ENCODE data around the gene RAMAC. TPM values are rescaled to one million over a fixed set of nuclear protein-coding genes. Genes with fewer than 3 reads are reported as not detected.
"Not testable (repeated sequence)": the region's sequence is repeated elsewhere in the genome, so short reads cannot be mapped to it uniquely, and the experiment has no call there.

The RAMAC gene
- 10 to 100 TPM; 19.2 to 25.4 TPM for total RNA-seq

DNA sequence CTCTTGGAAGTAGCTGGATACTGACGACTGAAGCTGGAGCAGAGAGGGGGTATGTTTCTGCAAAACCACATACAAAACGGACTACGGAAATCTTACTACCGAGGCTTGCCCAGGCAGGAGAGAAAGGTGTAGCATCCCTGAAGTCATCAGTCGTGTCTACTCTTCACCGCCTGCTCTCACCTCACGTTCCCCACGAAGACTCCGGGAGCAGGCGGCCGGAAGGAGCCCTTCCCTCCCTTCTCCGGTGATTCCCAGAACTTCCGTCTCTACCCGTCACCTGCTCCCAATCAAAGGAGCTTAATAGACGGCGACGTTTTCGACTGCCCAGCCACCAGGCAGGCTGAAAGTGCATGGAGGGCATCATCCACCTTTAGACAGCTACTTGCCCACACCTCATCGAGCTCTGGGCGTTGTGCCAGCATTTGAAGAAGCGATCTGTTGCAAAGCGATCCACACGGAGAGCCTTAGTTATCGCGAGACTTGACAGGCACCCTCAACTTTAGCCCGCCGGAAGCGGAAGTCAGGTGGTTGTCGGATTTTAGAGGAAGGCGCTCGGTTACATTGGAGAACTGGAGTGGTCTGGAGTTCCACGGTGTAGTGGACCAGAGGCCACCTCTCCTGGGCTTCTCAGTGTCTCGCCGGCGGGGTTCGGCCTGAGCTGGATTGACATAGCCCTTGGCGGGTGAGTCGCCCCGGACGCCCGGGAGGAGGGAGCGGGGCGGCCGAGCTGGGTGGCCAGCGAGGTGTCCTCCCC, at the start of gene RAMAC:
Gene RAMAC, plus strand, starts transcription at position 523 of the 754 bp plus-strand sequence. CDS start 2,809 bp downstream, outside the sequence.
- peaks cover 11% of the 10 kb centered on the region for H3K4me1 Mint-ChIP-seq
- peaks cover 48% of the 10 kb centered on the region for H3K36me3 Mint-ChIP-seq (ENCODE audit: low read depth)
- H3K9me3 Mint-ChIP-seq = no peaks in the 10 kb centered on the region
- H3K27ac Mint-ChIP-seq = peak within 1 kb of the TSS; percentile 81
- H3K27me3 Mint-ChIP-seq = no peaks in the 10 kb centered on the region
- H3K4me3 Mint-ChIP-seq = peak within 1 kb of the TSS; percentile 82
- ATAC-seq (replicated peaks) = peak; percentile 97

DNA sequence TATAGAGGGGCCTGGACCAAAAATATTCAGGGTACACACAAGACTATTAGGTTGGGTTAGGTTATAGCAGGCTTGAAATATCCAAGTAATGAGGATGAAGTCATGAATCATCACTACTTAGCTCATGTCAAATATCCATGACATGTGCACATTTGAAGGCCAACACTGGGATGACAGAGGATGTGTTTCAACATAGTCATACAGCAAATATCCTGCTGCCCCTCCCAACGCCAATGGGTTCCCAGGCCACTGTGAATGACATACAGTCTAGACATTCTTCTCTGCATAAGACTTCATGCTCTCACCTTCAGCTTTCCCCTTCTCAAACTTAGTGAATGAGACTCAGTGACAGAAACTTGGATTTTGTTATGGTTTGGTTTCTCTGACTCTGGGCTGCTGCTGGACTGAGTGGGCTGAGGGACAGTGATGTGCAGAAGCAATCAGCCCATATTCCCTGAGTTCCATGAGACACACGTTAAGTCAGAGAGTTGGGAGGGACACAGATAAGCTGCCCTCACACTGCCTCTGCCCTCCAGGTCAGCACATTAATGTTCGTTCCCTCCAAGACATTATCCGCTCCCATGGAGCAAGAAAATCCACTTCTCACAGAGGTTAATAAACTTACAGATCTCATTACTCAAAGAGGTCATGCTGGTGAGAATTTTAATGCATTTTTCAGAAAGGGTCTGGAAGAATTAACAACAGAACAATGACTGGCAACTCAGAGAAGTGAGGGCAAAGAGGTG, 48.9 kb upstream of the RAMAC start:
- no peak for ATAC-seq (replicated peaks)
- H3K27ac Mint-ChIP-seq = no peak overlapping the region
- H3K4me3 Mint-ChIP-seq = no peak overlapping the region
- H3K36me3 Mint-ChIP-seq (ENCODE audit: low read depth) = no peaks in the 10 kb centered on the region
- peaks cover 32% of the 10 kb centered on the region for H3K27me3 Mint-ChIP-seq
- peaks cover 12% of the 10 kb centered on the region for H3K4me1 Mint-ChIP-seq
- H3K9me3 Mint-ChIP-seq = no peaks in the 10 kb centered on the region

DNA sequence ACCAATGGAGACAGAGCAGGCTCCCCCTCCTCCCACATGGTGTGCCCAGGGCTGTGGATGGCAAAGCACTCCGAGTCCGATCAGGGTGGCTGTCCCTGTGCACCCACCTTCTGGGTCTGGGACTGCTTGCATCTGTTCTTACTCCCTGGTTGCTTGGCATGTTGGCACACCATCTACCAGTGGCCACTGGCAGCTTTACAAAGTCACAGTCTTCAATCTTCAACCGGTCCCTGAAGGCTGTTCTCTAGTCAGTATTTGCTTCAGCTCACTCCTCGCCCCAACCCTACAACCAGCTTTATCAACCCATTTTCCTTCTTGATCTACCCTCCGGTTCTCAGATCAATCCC, 48.3 kb upstream of the RAMAC start:
- Mint-ChIP-seq H3K4me1 (peaks cover 12% of the 10 kb centered on the region), H3K9me3 (no peaks in the 10 kb centered on the region), H3K36me3 (ENCODE audit: low read depth) (no peaks in the 10 kb centered on the region), H3K4me3 (no peak overlapping the region), H3K27ac (no peak overlapping the region), H3K27me3 (peaks cover 32% of the 10 kb centered on the region)
- ATAC-seq (replicated peaks) = no peak

DNA sequence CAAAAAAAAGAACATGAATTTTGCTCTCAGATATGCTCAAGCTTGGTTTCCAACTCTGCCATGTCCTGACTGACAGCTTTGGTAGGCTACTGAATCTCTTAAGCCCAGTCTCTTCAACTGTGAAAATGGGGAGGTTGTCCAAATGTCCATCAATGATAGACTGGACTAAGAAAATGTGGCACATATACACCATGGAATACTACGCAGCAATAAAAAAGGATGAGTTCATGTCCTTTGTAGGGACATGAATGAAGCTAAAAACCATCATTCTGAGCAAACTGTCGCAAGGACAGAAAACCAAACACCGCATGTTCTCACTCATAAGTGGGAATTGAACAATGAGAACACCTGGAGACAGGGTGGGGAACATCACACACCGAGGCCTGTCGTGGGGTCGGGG, 46.3 kb upstream of the RAMAC start:
- not testable (repeated sequence) for H3K4me1 Mint-ChIP-seq; ATAC-seq (replicated peaks); H3K27ac Mint-ChIP-seq; H3K36me3 Mint-ChIP-seq (ENCODE audit: low read depth); H3K9me3 Mint-ChIP-seq; H3K4me3 Mint-ChIP-seq
- H3K27me3 Mint-ChIP-seq = peaks cover 31% of the 10 kb centered on the region

DNA sequence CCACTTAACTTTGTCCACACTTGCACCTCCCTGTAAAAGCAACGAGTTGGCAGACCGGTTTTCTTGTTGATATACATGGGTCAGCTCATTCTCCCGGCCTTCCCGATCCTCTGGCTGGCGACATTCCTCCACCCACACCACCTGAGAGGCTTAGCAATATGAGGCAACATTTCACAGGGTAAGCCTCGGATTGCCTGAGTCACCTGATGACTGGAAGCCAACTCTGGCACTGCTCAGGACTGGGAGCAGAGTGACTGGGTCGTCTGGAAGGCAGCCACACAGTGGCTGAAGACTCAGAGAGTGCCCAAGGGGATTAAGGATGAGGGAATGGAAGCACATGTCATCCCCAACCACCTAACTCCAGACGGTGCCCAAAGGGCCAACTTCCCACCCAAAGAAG, 43.3 kb upstream of the RAMAC start:
- ATAC-seq (replicated peaks) = no peak
- Mint-ChIP-seq H3K27ac (no peak overlapping the region), H3K9me3 (no peaks in the 10 kb centered on the region), H3K36me3 (ENCODE audit: low read depth) (no peaks in the 10 kb centered on the region), H3K4me1 (no peaks in the 10 kb centered on the region), H3K27me3 (peaks cover 29% of the 10 kb centered on the region), H3K4me3 (no peak overlapping the region)

DNA sequence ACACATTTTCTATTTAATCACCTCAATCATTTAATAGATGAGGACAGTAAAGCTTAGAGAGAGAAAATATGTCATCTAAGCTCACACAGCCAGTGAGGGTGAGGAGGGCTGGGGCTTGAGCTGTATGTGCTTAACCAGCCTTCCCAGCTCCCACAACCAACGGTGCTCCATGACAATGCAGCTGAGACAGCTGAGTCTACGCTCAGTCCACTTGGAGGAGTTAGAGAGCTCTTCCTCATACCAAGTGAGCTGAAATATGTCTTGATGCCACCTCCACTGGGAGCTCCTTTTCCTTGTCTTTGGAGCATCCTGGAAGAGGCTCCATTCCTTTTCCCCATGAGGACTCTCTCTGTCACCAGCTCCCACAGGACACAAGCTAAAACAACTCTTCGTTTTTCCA, 42.8 kb upstream of the RAMAC start:
- Mint-ChIP-seq H3K27me3 (peaks cover 30% of the 10 kb centered on the region), H3K9me3 (no peaks in the 10 kb centered on the region), H3K36me3 (ENCODE audit: low read depth) (no peaks in the 10 kb centered on the region), H3K4me1 (no peaks in the 10 kb centered on the region), H3K27ac (no peak overlapping the region), H3K4me3 (no peak overlapping the region)
- ATAC-seq (replicated peaks) = no peak

DNA sequence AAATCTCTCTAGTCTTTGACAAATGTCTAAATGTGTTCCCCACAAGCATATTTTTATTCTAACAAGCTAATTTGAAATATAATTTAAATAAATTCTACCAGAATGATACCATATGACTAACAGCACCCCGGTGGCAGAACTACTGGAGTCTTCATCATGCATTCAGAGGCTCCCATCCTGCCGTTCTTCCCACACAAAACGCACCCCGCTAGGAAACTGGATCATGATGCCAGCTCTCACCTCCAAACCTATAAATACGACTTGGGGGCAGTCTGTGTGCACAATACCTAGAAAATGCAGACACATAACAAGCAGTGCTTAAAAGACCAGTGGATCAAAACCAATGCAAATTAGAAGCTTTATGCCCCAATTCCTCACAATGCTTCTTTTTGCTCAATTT, 42.0 kb upstream of the RAMAC start:
- Mint-ChIP-seq H3K4me1 (no peaks in the 10 kb centered on the region), H3K4me3 (no peak overlapping the region), H3K9me3 (no peaks in the 10 kb centered on the region), H3K27me3 (peaks cover 23% of the 10 kb centered on the region), H3K27ac (no peak overlapping the region), H3K36me3 (ENCODE audit: low read depth) (no peaks in the 10 kb centered on the region)
- ATAC-seq (replicated peaks) = no peak

DNA sequence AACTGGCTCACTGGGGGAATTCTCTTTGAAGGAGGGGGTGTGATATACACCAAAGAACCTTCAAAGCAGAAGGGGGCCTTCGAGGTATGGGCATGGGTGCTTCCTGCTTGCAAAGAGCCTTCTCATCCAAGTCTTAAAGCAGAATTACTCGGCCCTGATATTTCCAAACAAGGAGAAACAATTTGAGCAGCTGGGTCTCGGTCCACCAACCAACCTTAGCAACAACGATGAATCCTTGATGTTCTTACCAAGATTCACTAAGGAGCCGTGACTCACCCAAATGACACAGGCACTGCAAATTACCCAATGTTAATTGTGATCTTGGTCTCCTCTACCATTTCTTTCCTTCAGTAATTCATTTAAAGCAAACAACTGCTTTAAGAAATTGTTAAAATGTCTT, 41.2 kb upstream of the RAMAC start:
- H3K9me3 Mint-ChIP-seq = no peaks in the 10 kb centered on the region
- no peaks in the 10 kb centered on the region for H3K4me1 Mint-ChIP-seq
- ATAC-seq (replicated peaks) = no peak

DNA sequence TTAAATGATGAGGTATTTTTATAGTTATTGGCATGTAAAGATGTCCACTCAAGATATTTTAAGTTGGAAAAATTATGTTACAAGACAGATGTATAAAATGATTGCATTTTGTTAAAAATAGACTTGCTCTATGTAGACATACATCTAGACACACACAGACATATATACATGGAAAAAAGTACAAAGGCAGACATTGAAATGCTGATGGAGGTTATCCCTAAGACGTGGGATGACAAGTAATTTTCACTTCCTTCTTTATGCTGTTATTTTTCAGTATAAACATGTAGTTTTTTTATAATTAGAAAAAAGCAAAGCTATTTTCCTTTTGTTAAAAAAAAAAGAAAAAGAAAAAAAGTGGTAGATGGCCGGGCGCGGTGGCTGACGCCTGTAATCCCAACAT, 40.7 kb upstream of the RAMAC start:
- H3K27me3 Mint-ChIP-seq = peaks cover 21% of the 10 kb centered on the region
- no peaks in the 10 kb centered on the region for H3K36me3 Mint-ChIP-seq (ENCODE audit: low read depth)
- H3K27ac Mint-ChIP-seq = no peak overlapping the region

More for the DNA sequence above, 41.2 kb upstream of the RAMAC start:
- Mint-ChIP-seq H3K4me3 (no peak overlapping the region), H3K27ac (no peak overlapping the region), H3K27me3 (peaks cover 21% of the 10 kb centered on the region), H3K36me3 (ENCODE audit: low read depth) (no peaks in the 10 kb centered on the region)

DNA sequence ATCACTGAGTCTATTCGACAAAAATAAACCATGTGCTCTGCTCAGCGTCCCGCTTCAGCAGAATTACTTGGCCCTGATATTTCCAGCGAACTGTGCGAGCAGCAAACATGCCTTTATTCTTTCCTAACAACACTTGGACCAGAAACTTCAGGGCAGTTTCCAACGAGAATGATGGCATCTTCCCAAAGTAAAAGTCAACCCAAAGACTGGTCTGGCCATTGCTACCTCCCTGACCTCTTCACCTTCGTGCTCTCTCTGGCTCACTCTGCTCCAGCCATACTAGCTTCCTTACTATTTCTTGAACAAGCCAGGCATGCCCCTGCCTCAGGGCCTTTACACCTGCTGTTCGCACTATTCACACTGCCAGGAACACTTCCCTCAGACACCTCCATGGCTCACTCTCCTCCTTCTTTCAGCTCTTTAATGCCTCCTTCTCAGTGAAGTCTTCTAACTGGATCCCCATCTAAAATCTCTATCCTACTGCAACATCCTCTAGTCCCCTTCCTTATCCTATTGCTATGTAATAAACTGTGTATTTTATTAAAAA, 39.8 kb upstream of the RAMAC start:
- Mint-ChIP-seq H3K27ac (no peak overlapping the region), H3K36me3 (ENCODE audit: low read depth) (no peaks in the 10 kb centered on the region), H3K9me3 (no peaks in the 10 kb centered on the region), H3K4me1 (no peaks in the 10 kb centered on the region), H3K27me3 (peaks cover 21% of the 10 kb centered on the region), H3K4me3 (no peak overlapping the region)
- no peak for ATAC-seq (replicated peaks)

More for the DNA sequence above, 40.7 kb upstream of the RAMAC start:
- no peak overlapping the region for H3K4me3 Mint-ChIP-seq
- no peak for ATAC-seq (replicated peaks)
- H3K9me3 Mint-ChIP-seq = no peaks in the 10 kb centered on the region
- H3K4me1 Mint-ChIP-seq = no peaks in the 10 kb centered on the region

DNA sequence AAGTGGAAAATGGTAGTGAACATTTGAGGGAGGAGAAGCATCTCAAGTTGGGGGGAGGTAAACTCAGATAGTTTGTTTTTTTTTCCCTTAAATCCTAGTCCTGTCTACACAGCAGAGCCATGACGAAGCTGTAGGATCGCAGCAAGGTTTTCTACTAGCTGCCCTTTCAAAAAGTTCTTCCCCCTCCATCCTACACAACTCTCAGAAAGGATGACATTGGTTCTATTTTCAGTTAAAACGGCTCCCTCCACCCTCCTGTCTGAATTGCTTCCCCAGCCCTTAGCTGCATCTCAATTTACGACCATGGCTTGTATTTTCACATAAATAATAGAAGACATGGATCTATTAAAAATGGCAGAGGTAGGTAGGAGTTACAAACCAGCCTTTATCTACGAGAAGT, 35.7 kb upstream of the RAMAC start:
- Mint-ChIP-seq H3K4me3 (no peak overlapping the region), H3K27me3 (peaks cover 14% of the 10 kb centered on the region), H3K4me1 (no peaks in the 10 kb centered on the region), H3K36me3 (ENCODE audit: low read depth) (no peaks in the 10 kb centered on the region), H3K27ac (no peak overlapping the region), H3K9me3 (no peaks in the 10 kb centered on the region)
- peak; percentile 54 for ATAC-seq (replicated peaks)

DNA sequence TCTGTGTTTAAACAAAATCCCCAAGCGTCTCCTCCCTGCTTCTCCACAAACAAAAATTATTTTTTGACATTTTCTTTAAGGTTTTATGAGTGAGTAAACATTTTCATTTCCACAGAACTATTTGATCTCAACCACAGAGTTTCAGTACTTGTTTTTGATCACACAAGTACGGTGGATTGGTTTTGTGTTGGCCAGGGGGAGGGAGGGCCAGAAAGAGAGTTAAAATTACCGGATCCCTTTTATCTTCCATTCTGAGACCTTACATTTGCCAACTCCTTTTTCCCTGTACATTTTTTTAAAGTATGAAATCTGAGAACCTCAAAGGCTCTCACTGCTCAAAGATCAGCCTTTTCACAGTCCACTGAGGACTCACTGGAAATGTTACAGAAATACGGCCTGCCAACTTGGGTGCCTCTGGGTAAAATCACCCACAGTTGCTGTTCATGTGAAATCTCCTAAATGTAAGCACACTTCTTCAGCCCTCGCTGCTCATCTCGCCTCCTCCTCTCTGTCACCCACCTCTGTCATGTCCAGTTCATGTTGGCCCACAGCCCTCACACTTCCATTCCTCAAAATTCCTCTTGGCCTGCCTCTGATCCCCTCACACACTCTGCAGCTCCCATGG, 35.2 kb upstream of the RAMAC start:
- Mint-ChIP-seq H3K27me3 (peaks cover 14% of the 10 kb centered on the region), H3K4me3 (no peak overlapping the region), H3K27ac (no peak overlapping the region), H3K36me3 (ENCODE audit: low read depth) (no peaks in the 10 kb centered on the region), H3K9me3 (no peaks in the 10 kb centered on the region), H3K4me1 (no peaks in the 10 kb centered on the region)
- peak; percentile 73 for ATAC-seq (replicated peaks)

DNA sequence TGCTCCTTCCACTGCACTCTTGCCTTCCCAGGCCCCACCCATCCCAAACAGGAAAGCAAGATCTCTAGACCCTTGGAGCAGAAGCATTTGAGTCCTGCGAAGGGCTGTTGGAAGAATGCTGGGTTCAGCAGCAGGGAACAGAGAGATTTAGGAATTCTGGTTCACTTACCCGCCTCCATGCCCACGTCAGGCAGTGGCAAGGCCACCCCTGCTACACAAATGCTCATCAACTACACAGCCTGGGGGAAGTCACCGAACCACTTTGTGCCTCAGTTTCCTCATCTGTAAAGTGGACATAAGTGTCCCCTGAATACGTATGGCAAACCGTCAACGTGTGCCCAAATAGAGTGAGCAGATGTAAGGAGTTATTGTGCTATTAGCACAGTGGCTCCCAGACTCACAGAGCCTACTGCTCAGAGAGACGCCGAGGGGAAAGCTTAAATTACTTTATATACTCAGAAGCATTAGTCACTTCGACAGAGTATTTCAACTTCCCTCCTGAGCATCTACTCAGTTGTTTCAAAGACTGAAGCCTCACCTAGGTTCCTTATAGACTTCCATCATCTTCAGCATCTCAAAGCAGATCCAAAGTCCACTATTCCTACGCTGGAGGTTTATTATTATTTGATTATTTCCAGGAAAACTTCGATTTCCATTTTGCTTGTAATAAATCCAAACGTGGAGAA, 34.4 kb upstream of the RAMAC start:
- peak; percentile 43 for ATAC-seq (replicated peaks)
- Mint-ChIP-seq H3K27me3 (peaks cover 10% of the 10 kb centered on the region), H3K4me3 (no peak overlapping the region)

More for the DNA sequence above, 34.4 kb upstream of the RAMAC start:
- Mint-ChIP-seq H3K36me3 (ENCODE audit: low read depth) (no peaks in the 10 kb centered on the region), H3K4me1 (no peaks in the 10 kb centered on the region), H3K9me3 (no peaks in the 10 kb centered on the region), H3K27ac (no peak overlapping the region)
